B cell (primary cell): Measurements from ENCODE around the gene CEACAM5.

ENCODE experiments used
- CTCF ChIP-seq: fragments of 200-600 bp; IDR thresholded peaks from one replicate; pipeline ENCODE4 v1.8.0; 2022; ENCODE audit warnings: antibody characterized with exemption, mild to moderate bottlenecking
- EZH2 ChIP-seq: IDR thresholded peaks from 2 replicates; pipeline ENCODE4 v1.6.1; 2012; ENCODE audit warnings: borderline replicate concordance, low read depth, mild to moderate bottlenecking, moderate library complexity, low read length; ENCODE audit not compliant: insufficient read depth, poor library complexity, severe bottlenecking

GRCh38 chr19:41718761-41719160 lies 10.3 kb downstream of the CEACAM5 start:
- no peak for TF ChIP-seq CTCF
- TF ChIP-seq EZH2: no peak
